ENCODE measurements around the gene CDH24. TPM values are rescaled to one million over a fixed set of nuclear protein-coding genes. Genes with fewer than 3 reads are reported as not detected.

The CDH24 gene
- total and polyA plus RNA-seq, 9 of the 15 experiments (the other 6 are each of a cell fraction or from before 2014, with no cell fraction given): 0.04 to 16.2 (median 4.9) TPM

DNA sequence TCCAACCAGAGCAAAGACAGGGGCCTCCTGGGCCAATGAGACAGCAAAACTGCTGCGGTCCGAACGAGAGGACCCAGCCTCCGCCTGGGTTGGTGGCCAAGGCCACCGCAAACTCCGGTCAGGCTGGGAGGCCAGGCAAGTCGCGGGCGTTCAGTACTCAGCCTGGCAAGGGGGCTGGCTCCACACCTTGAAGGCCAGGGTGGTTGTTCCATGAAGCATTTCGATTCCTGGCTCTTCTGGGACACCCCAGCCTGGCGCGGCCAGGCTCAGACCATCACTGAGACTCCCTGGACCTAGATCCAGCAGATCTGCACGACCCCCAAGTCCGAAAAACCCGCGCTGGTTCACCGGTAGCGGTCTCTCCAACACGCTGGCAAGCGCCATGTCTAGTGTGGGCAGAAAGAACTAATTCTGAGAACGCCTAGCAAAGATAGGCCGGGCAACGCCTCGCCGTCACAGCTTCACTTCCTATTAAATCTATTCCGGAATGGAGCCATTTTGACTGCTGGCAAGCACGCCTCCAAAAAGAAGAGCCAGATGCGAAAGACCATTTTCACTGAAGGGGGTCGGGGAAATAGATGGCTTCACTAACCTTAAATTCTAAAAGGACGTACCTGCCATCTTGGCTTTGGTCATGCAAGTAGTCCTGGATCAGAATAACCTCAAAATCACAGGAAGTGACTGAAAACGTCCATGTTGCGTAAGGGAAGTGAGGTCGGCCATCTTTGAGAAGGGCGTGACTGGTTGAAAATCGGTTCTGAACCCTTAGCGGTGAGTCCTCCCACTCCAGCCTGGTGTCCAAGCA, 22.6 kb downstream of the CDH24 start, which contains the start of gene PSMB5 (continued):
- TF ChIP-seq ATF3 (IDR thresholded peaks at IDR 0.05) (peak; percentile 84), ATF3 (CRISPR knock-in tag; conservative IDR thresholded peaks at IDR 0.05) (peak; percentile 71; the same call in 1 of the 2 replicates), RERE (CRISPR knock-in tag; IDR thresholded peaks at IDR 0.05; ENCODE audit: borderline replicate concordance) (no peak), COPS2 (conservative IDR thresholded peaks at IDR 0.05) (no peak), ZNF165 (CRISPR knock-in tag; IDR thresholded peaks at IDR 0.05; ENCODE audit: borderline replicate concordance) (no peak), STAT5B (CRISPR knock-in tag; IDR thresholded peaks at IDR 0.05) (no peak), ZNF24 (IDR thresholded peaks at IDR 0.05) (no peak), MBD2 (IDR thresholded peaks at IDR 0.05; ENCODE audit: borderline replicate concordance, low read depth) (peak; percentile 78), ELK1 (CRISPR knock-in tag; IDR thresholded peaks at IDR 0.05) (no peak), POLR2H (tag; IDR thresholded peaks at IDR 0.05; ENCODE audit: low read depth) (peak; percentile 74)
- TF ChIP-seq, protein P1, sequence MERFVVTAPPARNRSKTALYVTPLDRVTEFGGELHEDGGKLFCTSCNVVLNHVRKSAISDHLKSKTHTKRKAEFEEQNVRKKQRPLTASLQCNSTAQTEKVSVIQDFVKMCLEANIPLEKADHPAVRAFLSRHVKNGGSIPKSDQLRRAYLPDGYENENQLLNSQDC (CRISPR knock-in tag; IDR thresholded peaks at IDR 0.05): no peak
- TF ChIP-seq, protein P2, sequence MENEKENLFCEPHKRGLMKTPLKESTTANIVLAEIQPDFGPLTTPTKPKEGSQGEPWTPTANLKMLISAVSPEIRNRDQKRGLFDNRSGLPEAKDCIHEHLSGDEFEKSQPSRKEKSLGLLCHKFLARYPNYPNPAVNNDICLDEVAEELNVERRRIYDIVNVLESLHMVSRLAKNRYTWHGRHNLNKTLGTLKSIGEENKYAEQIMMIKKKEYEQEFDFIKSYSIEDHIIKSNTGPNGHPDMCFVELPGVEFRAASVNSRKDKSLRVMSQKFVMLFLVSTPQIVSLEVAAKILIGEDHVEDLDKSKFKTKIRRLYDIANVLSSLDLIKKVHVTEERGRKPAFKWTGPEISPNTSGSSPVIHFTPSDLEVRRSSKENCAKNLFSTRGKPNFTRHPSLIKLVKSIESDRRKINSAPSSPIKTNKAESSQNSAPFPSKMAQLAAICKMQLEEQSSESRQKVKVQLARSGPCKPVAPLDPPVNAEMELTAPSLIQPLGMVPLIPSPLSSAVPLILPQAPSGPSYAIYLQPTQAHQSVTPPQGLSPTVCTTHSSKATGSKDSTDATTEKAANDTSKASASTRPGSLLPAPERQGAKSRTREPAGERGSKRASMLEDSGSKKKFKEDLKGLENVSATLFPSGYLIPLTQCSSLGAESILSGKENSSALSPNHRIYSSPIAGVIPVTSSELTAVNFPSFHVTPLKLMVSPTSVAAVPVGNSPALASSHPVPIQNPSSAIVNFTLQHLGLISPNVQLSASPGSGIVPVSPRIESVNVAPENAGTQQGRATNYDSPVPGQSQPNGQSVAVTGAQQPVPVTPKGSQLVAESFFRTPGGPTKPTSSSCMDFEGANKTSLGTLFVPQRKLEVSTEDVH (IDR thresholded peaks at IDR 0.05; ENCODE audit: low read depth, partially characterized antibody): peak; percentile 78
- TF ChIP-seq, protein P3, sequence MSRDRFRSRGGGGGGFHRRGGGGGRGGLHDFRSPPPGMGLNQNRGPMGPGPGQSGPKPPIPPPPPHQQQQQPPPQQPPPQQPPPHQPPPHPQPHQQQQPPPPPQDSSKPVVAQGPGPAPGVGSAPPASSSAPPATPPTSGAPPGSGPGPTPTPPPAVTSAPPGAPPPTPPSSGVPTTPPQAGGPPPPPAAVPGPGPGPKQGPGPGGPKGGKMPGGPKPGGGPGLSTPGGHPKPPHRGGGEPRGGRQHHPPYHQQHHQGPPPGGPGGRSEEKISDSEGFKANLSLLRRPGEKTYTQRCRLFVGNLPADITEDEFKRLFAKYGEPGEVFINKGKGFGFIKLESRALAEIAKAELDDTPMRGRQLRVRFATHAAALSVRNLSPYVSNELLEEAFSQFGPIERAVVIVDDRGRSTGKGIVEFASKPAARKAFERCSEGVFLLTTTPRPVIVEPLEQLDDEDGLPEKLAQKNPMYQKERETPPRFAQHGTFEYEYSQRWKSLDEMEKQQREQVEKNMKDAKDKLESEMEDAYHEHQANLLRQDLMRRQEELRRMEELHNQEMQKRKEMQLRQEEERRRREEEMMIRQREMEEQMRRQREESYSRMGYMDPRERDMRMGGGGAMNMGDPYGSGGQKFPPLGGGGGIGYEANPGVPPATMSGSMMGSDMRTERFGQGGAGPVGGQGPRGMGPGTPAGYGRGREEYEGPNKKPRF (IDR thresholded peaks at IDR 0.05; ENCODE audit: low read depth, low read length): no peak
